HCT116 (cell line): Measurements from ENCODE around the gene MYBPC1. TPM values are rescaled to one million over a fixed set of nuclear protein-coding genes. Genes with fewer than 3 reads are reported as not detected.

Experiments used
- ATAC-seq: fragments of 200-7000 bp; cut with Tn5 transposase; 2 replicates; pipeline ENCODE4 v1.9.1; 2020; ENCODE audit warnings: mild to moderate bottlenecking, moderate library complexity
- BruUV-seq: library from RNA; stranded (reverse); fragments of 400-500 nt; replicated peaks from 2 replicates; lab custom pipeline; 2021; lab: Mats Ljungman, UMichigan
- CTCF ChIA-PET: fragments of 300-600 bp; sonication (Branson Sonifier 250); formaldehyde crosslinking; loops from one replicate; lab custom pipeline; 2021; ENCODE audit warnings: antibody characterized with exemption; lab: Charles Lee
- POLR2A ChIA-PET: fragments of 300-600, 350-600 bp; sonication (Branson Sonifier 250); formaldehyde crosslinking; loops from one replicate; lab custom pipeline; 2021; ENCODE audit warnings: antibody characterized with exemption; lab: Charles Lee
- RAD21 ChIA-PET, 2 experiments: fragments of 300-600 bp; sonication (Branson Sonifier 250); formaldehyde crosslinking; loops; one replicate each; lab custom pipeline; 2023; ENCODE audit warnings: low total read pairs in 2 of 2; ENCODE audit not compliant: uncharacterized antibody in 2 of 2, unreplicated experiment in 2 of 2, low non-redundant PET in 1 of 2; lab: Charles Lee
- DNase-seq: peaks from one replicate; pipeline ENCODE4 v3.0.0-alpha.2; 2010; ENCODE audit warnings: low read depth, low spot score
- H2AFZ ChIP-seq: fragments of 200-600 bp; shearing (Covaris generic), sonication (generic); 2 replicates; pipeline ENCODE4 v1.6.1; 2017; ENCODE audit warnings: low read depth, mixed run types, mixed read lengths, antibody characterized with exemption, low read length; ENCODE audit not compliant: poor library complexity, severe bottlenecking
- H3K27ac ChIP-seq: 2 replicates; pipeline ENCODE4 v1.5.1; 2012; ENCODE audit warnings: low read depth, low read length
- H3K27me3 ChIP-seq: fragments of 200-600 bp; sonication (generic); 2 replicates; pipeline ENCODE4 v1.6.1; 2016; ENCODE audit warnings: mixed run types, low read length, mixed read lengths; ENCODE audit not compliant: insufficient read depth
- H3K36me3 ChIP-seq, 2 experiments: fragments of 200-500 bp in 1 of 2; fragments of 200-600 bp in 1 of 2; sonication (Bioruptor generic) in 1 of 2; sonication (generic) in 1 of 2; 2 replicates each; pipeline versions ENCODE4 v1.5.1 to v1.6.1; 2014 to 2016; ENCODE audit warnings: low read length in 2 of 2, inconsistent platforms in 1 of 2, mixed read lengths in 1 of 2, mixed run types in 1 of 2; ENCODE audit not compliant: insufficient read depth in 2 of 2, control insufficient read depth in 1 of 2
- H3K4me1 ChIP-seq, 2 experiments: fragments of 200-600 bp in 1 of 2; sonication (generic) in 1 of 2; 2 replicates each; pipeline versions ENCODE4 v1.5.1 to v1.6.1; 2012 to 2017; ENCODE audit warnings: low read length in 2 of 2, inconsistent platforms in 1 of 2, mild to moderate bottlenecking in 1 of 2, mixed read lengths in 1 of 2, mixed run types in 1 of 2, moderate library complexity in 1 of 2; ENCODE audit not compliant: insufficient read depth in 2 of 2, control insufficient read depth in 1 of 2
- H3K4me2 ChIP-seq: fragments of 200-600 bp; sonication (generic); 2 replicates; pipeline ENCODE4 v1.6.1; 2017; ENCODE audit warnings: mixed run types, low read length, mixed read lengths
- H3K4me3 ChIP-seq, 2 experiments: fragments of 200-600 bp in 1 of 2; sonication (generic) in 1 of 2; replicated peaks in 1 of 2; 2 replicates each; pipeline ENCODE4 v1.5.1; 2011 to 2016; ENCODE audit warnings: low read length in 2 of 2, control low read depth in 1 of 2, low read depth in 1 of 2, mild to moderate bottlenecking in 1 of 2, mixed read lengths in 1 of 2, mixed run types in 1 of 2
- H3K79me2 ChIP-seq: fragments of 200-600 bp; sonication (generic); 2 replicates; pipeline ENCODE4 v1.6.1; 2017; ENCODE audit warnings: mild to moderate bottlenecking, mixed run types, low read length, moderate library complexity, mixed read lengths; ENCODE audit not compliant: insufficient read depth
- H3K9ac ChIP-seq: fragments of 200-600 bp; sonication (generic); 2 replicates; pipeline ENCODE4 v1.6.1; 2016; ENCODE audit warnings: low read length, mixed read lengths
- H3K9me2 ChIP-seq: fragments of 200-600 bp; sonication (generic), shearing (Covaris generic); 2 replicates; pipeline ENCODE4 v1.6.1; 2017; ENCODE audit warnings: mixed run types, mild to moderate bottlenecking, moderate library complexity; ENCODE audit not compliant: insufficient read depth
- H3K9me3 ChIP-seq, 2 experiments: fragments of 200-500 bp in 1 of 2; fragments of 200-600 bp in 1 of 2; sonication (Bioruptor generic) in 1 of 2; sonication (generic) in 1 of 2; 2 replicates each; pipeline ENCODE4 v1.6.1; 2014 to 2017; ENCODE audit warnings: low read length in 2 of 2, mixed read lengths in 2 of 2, inconsistent platforms in 1 of 2, low read depth in 1 of 2, mild to moderate bottlenecking in 1 of 2, mixed run types in 1 of 2, moderate library complexity in 1 of 2; ENCODE audit not compliant: control insufficient read depth in 1 of 2, insufficient read depth in 1 of 2
- H4K20me1 ChIP-seq: fragments of 200-600 bp; sonication (generic), shearing (Covaris generic); 2 replicates; pipeline ENCODE4 v1.6.1; 2017; ENCODE audit warnings: mixed run types, mild to moderate bottlenecking, moderate library complexity; ENCODE audit not compliant: insufficient read depth
- CBX3 ChIP-seq: IDR thresholded peaks from 2 replicates; pipeline ENCODE4 v1.6.1; 2012; ENCODE audit warnings: low read depth
- CEBPB ChIP-seq: IDR thresholded peaks from 2 replicates; pipeline ENCODE4 v1.6.1; 2012; ENCODE audit warnings: low read depth
- ELF1 ChIP-seq: IDR thresholded peaks from 2 replicates; pipeline ENCODE4 v1.6.1; 2012; ENCODE audit warnings: low read depth, borderline replicate concordance
- EZH2 ChIP-seq: fragments of 200-600 bp; sonication (generic); IDR thresholded peaks from 2 replicates; pipeline ENCODE4 v1.6.1; 2017; ENCODE audit warnings: antibody characterized with exemption, mixed run types
- EZH2phosphoT487 ChIP-seq: fragments of 200-600 bp; IDR thresholded peaks from 2 replicates; pipeline ENCODE4 v1.6.1; 2018; ENCODE audit warnings: antibody characterized with exemption, borderline replicate concordance
- JUND ChIP-seq: IDR thresholded peaks from 2 replicates; pipeline ENCODE4 v1.6.1; 2012
- POLR2A ChIP-seq: IDR thresholded peaks from 2 replicates; pipeline ENCODE4 v1.7.0; 2011; ENCODE audit warnings: borderline replicate concordance; ENCODE audit not compliant: insufficient read depth, insufficient read length; ENCODE audit errors: extremely low read depth
- RAD21 ChIP-seq: IDR thresholded peaks from 2 replicates; pipeline ENCODE4 v1.6.1; 2012; ENCODE audit warnings: low read depth, mild to moderate bottlenecking
- REST ChIP-seq: IDR thresholded peaks from 2 replicates; pipeline ENCODE4 v1.6.1; 2012; ENCODE audit warnings: low read depth
- SRF ChIP-seq: IDR thresholded peaks from 2 replicates; pipeline ENCODE4 v1.6.1; 2012; ENCODE audit warnings: low read depth
- TCF7L2 ChIP-seq: IDR thresholded peaks from 2 replicates; pipeline ENCODE4 v1.7.0; 2011; ENCODE audit warnings: borderline replicate concordance, inconsistent platforms; ENCODE audit not compliant: insufficient read depth, insufficient read length; ENCODE audit errors: extremely low read depth
- YY1 ChIP-seq: IDR thresholded peaks from 2 replicates; pipeline ENCODE4 v1.6.1; 2011; ENCODE audit warnings: low read length, low read depth, moderate library complexity, mild to moderate bottlenecking; ENCODE audit not compliant: insufficient replicate concordance; ENCODE audit errors: extremely low read depth
- ZBTB33 ChIP-seq: IDR thresholded peaks from 2 replicates; pipeline ENCODE4 v1.6.1; 2011; ENCODE audit warnings: mild to moderate bottlenecking, low read length, moderate library complexity; ENCODE audit not compliant: insufficient replicate concordance; ENCODE audit errors: extremely low read depth
- ZNF274 ChIP-seq: fragments of 200-500 bp; sonication (Bioruptor generic); IDR thresholded peaks from 2 replicates; pipeline ENCODE4 v1.6.1; 2014; ENCODE audit warnings: mild to moderate bottlenecking, low read depth, low read length, inconsistent platforms
- intact Hi-C: fragments of 100-400 bp; cut with micrococcal nuclease; formaldehyde crosslinking; loops from 2 replicates; pipeline ENCODE4 v1.10.0; 2022
- total RNA-seq: library from RNA; stranded (reverse); gene quantifications from one replicate; pipeline ENCODE4 v1.2.1, GENCODE V29; 2021; ENCODE audit not compliant: unreplicated experiment

Gene MYBPC1
- total RNA-seq, 1 experiment from 2014 or later = not detected

GRCh38 chr12:101628676-101629075 is 33.9 kb downstream of the MYBPC1 start:
- H3K36me3 ChIP-seq = no peaks in the 10 kb centered on the region
- ATAC-seq (no peak), DNase-seq (no peak)
- H3K9me3 ChIP-seq = no peaks in the 10 kb centered on the region
- no peaks in the 10 kb centered on the region for H4K20me1 ChIP-seq
- intact Hi-C loops = no loop called here
- no peaks in the 10 kb centered on the region for H3K79me2 ChIP-seq
- no peak overlapping the region for H2AFZ ChIP-seq
- ChIA-PET RAD21 (no interaction called here), POLR2A (no interaction called here), CTCF (no interaction called here)
- TF ChIP-seq CEBPB = no peak
- no peak for TF ChIP-seq YY1
- TF ChIP-seq SRF = no peak
- no peak for TF ChIP-seq RAD21
- no peak for TF ChIP-seq TCF7L2
- no peak for TF ChIP-seq CBX3
- no peak for TF ChIP-seq ZNF274
- no peak for TF ChIP-seq POLR2A
- TF ChIP-seq EZH2phosphoT487 = no peak
- no peak for TF ChIP-seq ZBTB33
- no peak for TF ChIP-seq ELF1
- TF ChIP-seq JUND = no peak
- no peak for TF ChIP-seq REST
- TF ChIP-seq EZH2 = no peak
- H3K9me2 ChIP-seq = no peaks in the 10 kb centered on the region
- no peaks in the 10 kb centered on the region for H3K27me3 ChIP-seq
- BruUV-seq = no TSS peak
- no peaks in the 10 kb centered on the region for H3K4me1 ChIP-seq
- no peak overlapping the region for H3K4me3 ChIP-seq
- H3K4me2 ChIP-seq = no peak overlapping the region
- no peak overlapping the region for H3K9ac ChIP-seq
- no peak overlapping the region for H3K27ac ChIP-seq
